Effector CD4-positive, alpha-beta T cell (primary cell): ENCODE data around the gene SOX10. TPM values are rescaled to one million over a fixed set of nuclear protein-coding genes. Genes with fewer than 3 reads are reported as not detected.

Experiments used
- DNase-seq: peaks from one replicate; pipeline ENCODE4 v3.0.0-alpha.2; 2020
- total RNA-seq: gene quantifications from one replicate; lab custom pipeline; 2026; lab: John Stamatoyannopoulos, UW

The SOX10 gene
- not detected for total RNA-seq

GRCh38 chr22:37983860-37984791 is at the start of gene SOX10:
Gene SOX10, minus strand, starts transcription at chr22:37984555. Its CDS starts 771 bp downstream, at chr22:37983784.
- no peak for DNase-seq

DNA sequence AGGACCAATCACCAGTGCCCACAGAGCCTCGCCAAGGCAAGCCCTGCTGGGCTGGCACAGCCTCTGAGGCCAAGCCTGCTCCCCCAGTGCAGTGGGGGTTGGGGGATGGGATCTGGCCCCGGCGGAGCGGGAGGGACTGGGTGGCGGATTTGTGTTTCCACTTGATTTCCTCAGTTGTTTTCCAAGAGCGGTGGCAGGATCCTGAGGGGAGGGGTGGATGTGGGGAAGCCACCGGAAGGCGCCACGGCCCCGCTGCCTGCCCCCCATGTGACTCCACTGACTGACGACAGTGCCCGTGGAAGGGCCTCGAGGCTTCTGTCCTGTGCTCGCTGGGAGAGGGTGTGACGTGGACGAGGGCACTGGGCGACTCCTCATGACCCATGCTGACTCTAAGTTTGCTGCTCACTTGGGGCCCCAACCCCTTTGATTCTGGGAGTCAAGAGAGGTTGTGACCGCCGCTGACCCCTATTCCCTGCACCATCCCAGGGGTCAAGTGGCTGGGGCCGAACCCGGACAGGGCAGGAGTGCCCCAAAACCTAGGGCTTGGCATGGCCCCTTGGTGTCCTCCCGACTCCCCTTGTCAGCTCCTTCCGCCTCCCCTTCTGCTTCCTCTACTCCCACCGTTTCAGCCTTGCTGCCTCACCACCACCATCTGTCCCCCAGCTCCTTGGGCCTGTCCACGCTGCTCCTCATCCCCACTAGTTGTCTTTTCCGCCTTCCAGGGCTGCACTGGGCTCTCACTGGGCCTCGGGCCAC is 49.3 kb upstream of the SOX10 start:
- DNase-seq, result no peak

DNA sequence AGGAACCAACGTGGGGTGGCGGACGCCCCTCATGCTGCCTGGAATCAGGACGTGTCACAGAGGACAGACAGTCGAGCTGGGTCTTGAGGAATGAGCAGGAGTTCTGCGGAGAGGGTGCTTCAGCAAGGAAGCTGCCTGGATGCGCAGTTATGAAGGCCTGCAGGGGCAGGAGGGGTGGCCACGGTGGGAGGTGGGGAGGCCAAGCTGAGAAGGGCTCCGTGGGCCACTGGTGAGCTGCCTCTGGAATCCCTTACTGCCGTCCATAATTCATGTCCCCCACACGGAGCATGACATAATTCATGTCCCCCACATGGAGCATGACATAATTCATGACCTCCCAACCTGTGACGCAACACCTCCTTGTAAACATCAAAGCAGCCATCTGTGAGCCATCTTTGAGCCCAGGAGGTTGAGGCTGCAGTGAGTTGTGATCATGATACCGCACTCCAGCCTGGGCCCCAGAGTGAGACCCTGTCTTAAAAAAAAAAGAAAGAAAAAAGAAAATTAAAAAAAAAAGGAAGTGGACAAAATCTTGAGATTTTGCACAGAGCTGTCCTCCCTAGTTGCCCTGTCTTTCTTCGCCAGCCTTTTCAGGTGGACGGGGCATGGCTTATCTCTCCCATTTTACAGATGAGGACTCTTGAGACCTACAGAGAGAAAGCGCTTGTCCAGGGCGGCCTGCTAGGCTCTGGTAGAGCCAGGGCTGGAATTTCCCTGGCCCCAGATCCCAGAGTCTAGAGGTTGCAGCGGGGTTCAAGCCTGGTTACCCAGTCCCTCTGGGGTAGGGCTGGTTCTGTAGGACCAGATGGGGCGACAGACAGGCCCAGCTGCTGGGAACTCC is 48.5 kb upstream of the SOX10 start:
- DNase-seq, result no peak

- DNase-seq, result no peak
These were observed 47.1 kb upstream of the SOX10 start for GRCh38 chr22:38031491-38031890.

- no peak for DNase-seq
These were observed 46.2 kb upstream of the SOX10 start for GRCh38 chr22:38030311-38031133.

- DNase-seq, result no peak
These were observed 45.5 kb upstream of the SOX10 start for GRCh38 chr22:38029901-38030300.

DNA sequence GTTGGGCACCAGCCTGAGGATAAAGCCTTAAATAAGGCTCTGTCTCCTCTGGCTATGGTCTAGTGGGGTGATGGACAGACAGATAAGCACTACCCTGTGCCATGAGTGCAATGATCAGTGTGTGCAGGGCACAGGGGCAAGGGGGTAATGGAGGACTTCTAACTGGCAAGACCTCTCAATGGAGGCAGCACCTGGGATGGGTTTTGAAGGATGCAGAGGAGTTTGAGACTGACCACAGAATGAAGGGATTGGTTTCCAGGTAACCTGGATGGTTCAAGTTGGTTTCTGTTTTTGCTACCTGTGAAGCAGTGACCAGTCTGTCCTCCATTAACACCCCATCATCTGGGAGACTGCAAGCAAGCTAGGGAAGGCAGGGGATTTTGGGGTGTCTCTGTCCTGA is 45.0 kb upstream of the SOX10 start:
- DNase-seq, result no peak

DNA sequence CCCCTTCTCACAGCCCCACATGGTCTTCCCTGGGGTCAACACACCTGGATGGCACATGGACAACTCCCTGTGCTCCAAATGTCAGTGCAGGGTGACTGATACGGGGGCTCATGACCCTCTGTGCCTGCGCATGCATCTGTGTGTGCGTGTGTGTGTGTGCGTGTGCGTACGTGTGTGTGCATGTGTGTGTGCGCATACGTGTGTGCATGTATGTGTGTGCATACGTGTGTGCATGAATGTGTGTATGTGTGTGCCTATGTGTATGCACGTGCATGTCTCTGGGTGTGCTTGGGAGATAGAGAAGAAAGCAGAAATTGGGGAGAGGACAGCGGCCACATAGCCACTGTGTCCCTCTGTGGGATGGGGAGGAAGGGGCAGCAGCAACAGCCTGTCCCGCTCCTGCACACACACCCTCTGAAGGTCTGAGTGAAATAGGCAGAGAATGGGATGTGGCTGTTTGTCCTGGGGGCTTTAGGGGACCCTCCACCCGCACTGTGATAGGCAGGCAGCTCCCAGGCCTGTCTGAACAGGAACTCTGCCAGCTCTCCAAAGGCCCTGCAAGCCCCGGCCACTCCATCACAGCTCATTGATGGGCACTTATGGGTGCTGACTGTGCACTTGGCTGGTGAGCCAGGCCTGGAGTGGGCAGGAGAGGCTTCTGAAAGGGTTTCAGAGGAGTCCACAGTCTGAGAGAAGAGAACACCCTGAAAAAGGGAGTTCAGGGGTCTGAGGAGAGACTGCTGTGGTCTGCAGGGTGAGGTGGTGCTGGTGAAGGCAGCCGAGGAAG is 44.2 kb upstream of the SOX10 start:
- no peak for DNase-seq

GRCh38 chr22:38027487-38027886 is 43.1 kb upstream of the SOX10 start:
- DNase-seq, result no peak

- DNase-seq, result no peak
These were observed 42.1 kb upstream of the SOX10 start for GRCh38 chr22:38026130-38027111.

DNA sequence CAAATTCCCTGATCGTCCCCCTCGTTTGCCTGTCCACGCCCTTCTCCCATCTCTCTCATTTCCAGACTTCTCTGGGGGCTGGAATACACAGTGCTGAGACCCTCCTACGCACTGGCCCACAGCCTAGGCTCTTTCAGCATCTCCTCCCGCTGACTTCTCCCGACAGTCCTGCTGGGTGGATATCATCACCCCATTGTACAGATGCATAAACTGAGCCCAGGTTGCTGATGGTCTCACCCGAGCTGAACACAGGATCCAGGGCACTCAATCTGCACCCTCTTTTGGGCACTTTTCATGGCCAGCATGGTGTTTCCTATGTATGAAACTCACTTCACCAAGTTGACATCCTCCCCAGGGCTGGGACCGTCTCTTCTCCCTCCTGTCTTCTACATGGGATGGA is 41.2 kb upstream of the SOX10 start:
- no peak for DNase-seq

DNA sequence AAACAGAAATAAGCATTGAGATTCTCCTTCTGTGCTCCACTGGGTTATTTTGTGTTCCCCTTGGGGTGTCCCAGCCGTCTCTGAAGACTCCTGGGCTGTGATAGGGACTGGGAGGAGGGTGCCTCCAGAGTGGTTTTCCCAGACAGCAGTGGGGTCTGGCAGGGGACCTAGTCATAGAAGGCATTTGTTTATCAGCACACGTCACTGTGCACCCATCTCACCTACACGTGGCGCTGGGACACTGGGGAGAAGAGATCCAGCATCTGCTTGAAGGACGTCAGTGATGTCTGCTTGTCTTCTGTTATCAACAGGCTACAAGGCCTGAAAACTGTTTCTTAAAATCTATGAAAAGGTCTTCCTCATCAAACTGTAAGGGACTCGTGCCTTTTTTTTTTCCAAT is 38.7 kb upstream of the SOX10 start:
- DNase-seq, result no peak

DNA sequence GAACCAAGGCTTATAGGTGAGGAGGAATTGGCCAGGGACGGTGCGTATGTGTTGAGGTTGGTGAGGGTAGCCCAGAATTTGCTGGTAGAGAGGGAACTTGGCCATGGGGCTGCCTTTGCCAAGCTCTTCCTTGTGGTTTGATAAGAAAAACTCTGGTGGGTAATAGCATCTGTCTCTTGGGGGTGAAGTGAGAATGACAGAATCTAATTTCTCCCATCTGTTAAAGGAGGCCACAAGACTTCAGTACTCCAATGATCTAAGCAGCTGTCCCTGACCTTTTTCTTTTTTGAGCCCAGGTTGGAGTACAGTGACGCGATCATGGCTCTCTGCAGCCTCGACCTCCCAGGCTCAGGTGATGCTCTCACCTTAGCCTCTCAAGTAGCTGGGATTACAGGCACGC is 36.9 kb upstream of the SOX10 start:
- no peak for DNase-seq

DNA sequence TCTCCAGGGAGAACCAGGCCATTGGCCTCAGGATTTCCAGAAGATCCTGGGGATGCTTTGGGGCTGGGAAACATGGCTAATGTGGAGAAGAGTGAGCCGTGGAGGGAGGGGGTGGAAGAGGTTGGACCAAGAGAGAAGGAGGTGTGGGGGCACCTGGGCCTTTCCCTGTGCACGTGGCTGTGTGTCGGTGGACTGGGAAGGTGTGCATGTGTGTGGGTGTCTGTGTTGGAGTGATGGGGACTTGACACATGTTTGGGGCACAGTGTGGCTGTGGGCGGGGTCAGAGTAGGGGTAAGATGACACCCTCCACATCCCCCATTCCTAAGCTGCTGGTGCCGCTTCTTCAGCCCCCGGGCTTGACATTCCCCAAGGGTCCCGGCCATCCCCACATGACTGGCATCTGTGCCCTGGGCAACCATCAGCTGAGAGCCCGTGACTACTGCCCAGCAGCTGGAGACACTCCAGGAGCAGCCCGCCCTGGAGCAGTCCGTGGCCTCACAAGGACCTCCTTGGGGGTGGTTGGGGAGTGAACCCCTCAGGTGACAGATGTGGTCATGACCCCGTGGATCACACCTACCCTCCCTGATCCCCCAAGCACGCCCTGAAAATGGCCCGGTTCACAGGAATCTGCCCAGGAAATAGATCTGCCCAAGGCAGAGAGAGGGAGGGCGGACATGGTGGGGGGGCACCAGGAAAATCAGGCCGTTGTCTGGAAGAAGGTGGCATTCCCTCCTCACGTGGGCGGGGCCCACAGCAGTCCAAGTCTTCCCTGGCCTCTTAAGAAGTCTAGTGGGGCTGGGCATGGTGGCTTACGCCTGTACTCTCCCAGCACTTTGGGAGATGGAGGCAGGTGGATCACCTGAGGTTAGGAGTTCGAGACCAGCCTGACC is 34.8 kb upstream of the SOX10 start:
- no peak for DNase-seq

- no peak for DNase-seq
These were observed 33.9 kb upstream of the SOX10 start for GRCh38 chr22:38017939-38018885.

DNA sequence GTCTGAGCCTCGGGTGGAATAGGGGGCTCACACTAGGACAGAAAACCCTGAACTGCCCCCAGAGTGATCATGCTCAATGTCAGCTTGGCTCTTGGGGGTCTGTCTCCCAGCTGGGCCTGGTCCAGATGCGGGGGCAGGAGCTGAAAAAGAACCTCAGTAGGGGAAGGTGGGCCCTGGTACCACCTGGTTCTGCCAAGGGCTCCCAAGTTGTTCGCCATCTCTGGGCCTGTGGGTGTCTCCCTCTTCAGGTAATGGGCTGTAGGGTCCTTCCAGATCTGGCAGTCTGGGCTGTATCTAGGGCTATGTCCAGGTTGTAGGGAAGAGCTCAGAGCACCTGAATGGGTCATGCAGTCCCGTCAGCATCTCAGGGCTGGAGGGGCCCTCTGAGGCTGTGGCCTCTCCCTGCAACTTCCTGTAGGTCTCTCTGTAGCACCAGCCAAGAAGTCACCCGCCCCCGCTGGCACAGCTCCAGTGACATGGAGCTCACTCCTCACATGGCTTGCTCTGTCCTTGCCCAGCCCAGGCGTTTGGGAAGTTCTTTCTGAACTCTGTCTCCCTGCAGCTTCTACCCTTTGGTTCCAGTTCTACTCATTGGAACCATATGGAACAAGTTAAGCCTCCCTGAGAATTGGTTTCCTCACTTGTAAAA is 33.0 kb upstream of the SOX10 start:
- no peak for DNase-seq
